ENCODE results near the gene WDR38. TPM values are rescaled to one million over a fixed set of nuclear protein-coding genes. Genes with fewer than 3 reads are reported as not detected.

Gene WDR38
- total and polyA plus RNA-seq, 2 of the 13 experiments (the other 11 are each of a cell fraction or from before 2014, with no cell fraction given) = not detected

DNA sequence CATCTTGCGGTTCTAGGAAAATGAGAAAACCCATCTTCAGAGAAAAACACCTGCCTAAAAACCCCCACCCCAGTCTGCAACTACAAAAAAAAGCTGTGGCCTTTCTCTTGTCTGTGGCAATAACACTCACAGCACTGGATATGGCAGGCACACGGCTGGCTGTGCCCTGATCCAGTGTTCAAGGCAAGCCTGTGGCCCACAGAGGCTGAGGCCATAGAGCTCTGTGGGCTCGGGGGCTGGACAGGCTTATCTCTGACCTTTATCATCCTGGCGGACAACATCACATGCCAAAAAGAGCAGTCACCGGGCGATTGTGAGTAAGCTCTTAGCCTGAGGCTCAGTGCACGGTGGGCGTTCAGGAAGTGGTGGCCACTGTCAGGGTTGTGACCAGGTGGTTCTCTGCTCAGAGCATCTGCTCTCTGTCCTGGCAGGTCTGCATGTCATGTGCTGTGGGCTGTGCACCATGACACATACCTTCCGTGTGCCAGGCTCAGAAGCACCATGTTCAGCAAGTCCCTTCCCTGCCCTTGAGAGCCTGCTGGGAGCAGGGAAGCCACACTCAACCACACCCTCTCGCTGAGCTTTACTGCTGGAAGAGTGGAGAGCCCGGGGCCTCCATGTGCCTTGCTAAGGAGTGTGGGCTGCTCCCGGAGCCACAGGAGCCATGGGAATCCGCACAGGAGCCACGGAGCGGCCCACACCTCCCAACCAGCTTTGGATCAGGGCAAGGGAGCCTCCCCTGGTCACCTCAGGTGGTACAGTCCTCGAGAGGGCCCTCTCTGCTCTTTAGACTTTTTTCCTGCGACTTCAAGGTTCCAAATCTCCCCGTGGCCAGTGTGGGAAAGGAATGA is 34.6 kb upstream of the WDR38 start (continued):
- TF ChIP-seq SOX13 (IDR thresholded peaks at IDR 0.05) = no peak
- peak in 1 of 2 experiments; percentile 35; a peak in 1 of 4 replicates for TF ChIP-seq SOX13 (CRISPR knock-in tag; conservative IDR thresholded peaks at IDR 0.05 in 1 of 2, IDR thresholded peaks at IDR 0.05 in 1 of 2)
- peak; percentile 74 for TF ChIP-seq TEAD3 (CRISPR knock-in tag; optimal IDR thresholded peaks at IDR 0.05; ENCODE audit: borderline replicate concordance)
- TF ChIP-seq, protein P1, sequence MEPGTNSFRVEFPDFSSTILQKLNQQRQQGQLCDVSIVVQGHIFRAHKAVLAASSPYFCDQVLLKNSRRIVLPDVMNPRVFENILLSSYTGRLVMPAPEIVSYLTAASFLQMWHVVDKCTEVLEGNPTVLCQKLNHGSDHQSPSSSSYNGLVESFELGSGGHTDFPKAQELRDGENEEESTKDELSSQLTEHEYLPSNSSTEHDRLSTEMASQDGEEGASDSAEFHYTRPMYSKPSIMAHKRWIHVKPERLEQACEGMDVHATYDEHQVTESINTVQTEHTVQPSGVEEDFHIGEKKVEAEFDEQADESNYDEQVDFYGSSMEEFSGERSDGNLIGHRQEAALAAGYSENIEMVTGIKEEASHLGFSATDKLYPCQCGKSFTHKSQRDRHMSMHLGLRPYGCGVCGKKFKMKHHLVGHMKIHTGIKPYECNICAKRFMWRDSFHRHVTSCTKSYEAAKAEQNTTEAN (CRISPR knock-in tag; conservative IDR thresholded peaks at IDR 0.05) = peak; percentile 57; the same call in 1 of the 2 replicates
- TF ChIP-seq PPARG (CRISPR knock-in tag; conservative IDR thresholded peaks at IDR 0.05) = peak; percentile 12; the same call in 1 of the 2 replicates
- TF ChIP-seq ZNF556 (CRISPR knock-in tag; IDR thresholded peaks at IDR 0.05; ENCODE audit: borderline replicate concordance) = no peak
- TF ChIP-seq EED (CRISPR knock-in tag; IDR thresholded peaks at IDR 0.05) = 0 out of 2 replicates have a peak, but pooled peaks have one; percentile 32
- peak; percentile 23; the same call in 1 of the 2 replicates for TF ChIP-seq ZNF563 (CRISPR knock-in tag; IDR thresholded peaks at IDR 0.05)
- TF ChIP-seq, protein P2, sequence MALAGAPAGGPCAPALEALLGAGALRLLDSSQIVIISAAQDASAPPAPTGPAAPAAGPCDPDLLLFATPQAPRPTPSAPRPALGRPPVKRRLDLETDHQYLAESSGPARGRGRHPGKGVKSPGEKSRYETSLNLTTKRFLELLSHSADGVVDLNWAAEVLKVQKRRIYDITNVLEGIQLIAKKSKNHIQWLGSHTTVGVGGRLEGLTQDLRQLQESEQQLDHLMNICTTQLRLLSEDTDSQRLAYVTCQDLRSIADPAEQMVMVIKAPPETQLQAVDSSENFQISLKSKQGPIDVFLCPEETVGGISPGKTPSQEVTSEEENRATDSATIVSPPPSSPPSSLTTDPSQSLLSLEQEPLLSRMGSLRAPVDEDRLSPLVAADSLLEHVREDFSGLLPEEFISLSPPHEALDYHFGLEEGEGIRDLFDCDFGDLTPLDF (CRISPR knock-in tag; IDR thresholded peaks at IDR 0.05) = no peak
- 0 out of 2 replicates have a peak, but pooled peaks have one; percentile 57 for TF ChIP-seq ZSCAN31 (CRISPR knock-in tag; IDR thresholded peaks at IDR 0.05; ENCODE audit: low read depth)
- TF ChIP-seq MEIS1 (CRISPR knock-in tag; IDR thresholded peaks at IDR 0.05; ENCODE audit: borderline replicate concordance) = peak; percentile 35; the same call in 1 of the 2 replicates
- TF ChIP-seq, protein P3, sequence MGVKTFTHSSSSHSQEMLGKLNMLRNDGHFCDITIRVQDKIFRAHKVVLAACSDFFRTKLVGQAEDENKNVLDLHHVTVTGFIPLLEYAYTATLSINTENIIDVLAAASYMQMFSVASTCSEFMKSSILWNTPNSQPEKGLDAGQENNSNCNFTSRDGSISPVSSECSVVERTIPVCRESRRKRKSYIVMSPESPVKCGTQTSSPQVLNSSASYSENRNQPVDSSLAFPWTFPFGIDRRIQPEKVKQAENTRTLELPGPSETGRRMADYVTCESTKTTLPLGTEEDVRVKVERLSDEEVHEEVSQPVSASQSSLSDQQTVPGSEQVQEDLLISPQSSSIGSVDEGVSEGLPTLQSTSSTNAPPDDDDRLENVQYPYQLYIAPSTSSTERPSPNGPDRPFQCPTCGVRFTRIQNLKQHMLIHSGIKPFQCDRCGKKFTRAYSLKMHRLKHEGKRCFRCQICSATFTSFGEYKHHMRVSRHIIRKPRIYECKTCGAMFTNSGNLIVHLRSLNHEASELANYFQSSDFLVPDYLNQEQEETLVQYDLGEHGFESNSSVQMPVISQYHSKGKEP (CRISPR knock-in tag; IDR thresholded peaks at IDR 0.05) = no peak
- peak; percentile 43; the same call in 1 of the 2 replicates for TF ChIP-seq SP4 (CRISPR knock-in tag; IDR thresholded peaks at IDR 0.05)
- TF ChIP-seq FOSL2 (CRISPR knock-in tag; IDR thresholded peaks at IDR 0.05) = peak; percentile 81
- peak; percentile 88; the same call in 1 of the 2 replicates for TF ChIP-seq ZNF296 (CRISPR knock-in tag; conservative IDR thresholded peaks at IDR 0.05)
- TF ChIP-seq ZMYM4 (CRISPR knock-in tag; IDR thresholded peaks at IDR 0.05) = peak; percentile 36; the same call in 1 of the 2 replicates
- TF ChIP-seq POLR2A (IDR thresholded peaks at IDR 0.05; ENCODE audit: insufficient read depth in 1 of 2, low read depth in 2 of 2, low read length in 2 of 2) = peak; percentile 41 to 67; a peak in 3 of 4 replicates
- TF ChIP-seq ASH2L (IDR thresholded peaks at IDR 0.05; ENCODE audit: insufficient read length, low read depth, low read length) = peak; percentile 45
- no peak for TF ChIP-seq NFE2L2 (IDR thresholded peaks at IDR 0.05; ENCODE audit: low read length)
- TF ChIP-seq CEBPG (CRISPR knock-in tag; IDR thresholded peaks at IDR 0.05) = no peak
- TF ChIP-seq ARNTL (CRISPR knock-in tag; IDR thresholded peaks at IDR 0.05) = peak; percentile 66; the same call in 1 of the 2 replicates
- 0 out of 2 replicates have a peak, but pooled peaks have one; percentile 67 for TF ChIP-seq ZNF264 (CRISPR knock-in tag; IDR thresholded peaks at IDR 0.05)
- peak; percentile 86 for TF ChIP-seq ZNF292 (CRISPR knock-in tag; IDR thresholded peaks at IDR 0.05; ENCODE audit: borderline replicate concordance, low read depth)
- TF ChIP-seq, protein P4, sequence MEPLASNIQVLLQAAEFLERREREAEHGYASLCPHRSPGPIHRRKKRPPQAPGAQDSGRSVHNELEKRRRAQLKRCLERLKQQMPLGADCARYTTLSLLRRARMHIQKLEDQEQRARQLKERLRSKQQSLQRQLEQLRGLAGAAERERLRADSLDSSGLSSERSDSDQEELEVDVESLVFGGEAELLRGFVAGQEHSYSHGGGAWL (CRISPR knock-in tag; IDR thresholded peaks at IDR 0.05) = peak; percentile 68; the same call in 1 of the 2 replicates
- TF ChIP-seq ZNF253 (CRISPR knock-in tag; IDR thresholded peaks at IDR 0.05; ENCODE audit: borderline replicate concordance) = no peak
- TF ChIP-seq MYNN (CRISPR knock-in tag; IDR thresholded peaks at IDR 0.05; ENCODE audit: low read depth) = 0 out of 2 replicates have a peak, but pooled peaks have one; percentile 66
